H1 (cell line): Measurements from ENCODE around the gene AHR. TPM values are rescaled to one million over a fixed set of nuclear protein-coding genes. Genes with fewer than 3 reads are reported as not detected.

Experiments
- CTCF ChIA-PET: fragments of 300-600 bp; sonication (Branson Sonifier 250); formaldehyde crosslinking; loops from one replicate; lab custom pipeline; 2021; ENCODE audit not compliant: partially characterized antibody; lab: Charles Lee
- POLR2A ChIA-PET: fragments of 300-600 bp; sonication (Branson Sonifier 250); formaldehyde crosslinking; loops from one replicate; lab custom pipeline; 2021; ENCODE audit warnings: inconsistent platforms; ENCODE audit not compliant: partially characterized antibody; lab: Charles Lee
- DNase-seq, 2 experiments: peaks; one replicate each; pipeline versions ENCODE4 v3.0.0 to v3.0.0-alpha.2; 2010 to 2022; ENCODE audit warnings: low spot score in 2 of 2, low read depth in 1 of 2, mixed read lengths in 1 of 2
- FAIRE-seq: peaks from 2 replicates; lab custom pipeline; 2011; peaks lifted over from hg19 to GRCh38; lab: Jason Lieb, UNC
- H2AFZ ChIP-seq: 2 replicates; pipeline ENCODE4 v1.8.1; 2012; ENCODE audit warnings: low read length, inconsistent platforms
- H2AK5ac ChIP-seq: 2 replicates; pipeline ENCODE4 v1.6.1; 2013; ENCODE audit warnings: low read depth, low read length
- H2BK120ac ChIP-seq: replicated peaks from 2 replicates; pipeline ENCODE3; 2013; ENCODE audit warnings: low read depth, low read length, inconsistent platforms
- H2BK12ac ChIP-seq: 2 replicates; pipeline ENCODE4 v1.6.1; 2013; ENCODE audit warnings: low read depth, low read length
- H2BK15ac ChIP-seq: 2 replicates; pipeline ENCODE4 v1.6.1; 2013; ENCODE audit warnings: low read length
- H2BK20ac ChIP-seq: 2 replicates; pipeline ENCODE4 v1.6.1; 2013; ENCODE audit warnings: low read length
- H2BK5ac ChIP-seq: 2 replicates; pipeline ENCODE4 v1.6.1; 2013; ENCODE audit warnings: low read depth, low read length
- H3K14ac ChIP-seq: 2 replicates; pipeline ENCODE4 v1.6.1; 2013; ENCODE audit warnings: inconsistent platforms; ENCODE audit not compliant: insufficient read length
- H3K18ac ChIP-seq: 2 replicates; pipeline ENCODE4 v1.6.1; 2013; ENCODE audit warnings: low read length; ENCODE audit errors: extremely low read depth
- H3K23ac ChIP-seq: 2 replicates; pipeline ENCODE4 v1.6.1; 2013; ENCODE audit warnings: inconsistent platforms; ENCODE audit not compliant: insufficient read length
- H3K23me2 ChIP-seq: 2 replicates; pipeline ENCODE4 v1.6.1; 2013; ENCODE audit warnings: low read depth, low read length
- H3K27ac ChIP-seq: 2 replicates; pipeline ENCODE4 v1.6.1; 2011; ENCODE audit warnings: low read depth, low read length, inconsistent platforms
- H3K27me3 ChIP-seq, 4 experiments: replicated peaks in 1 of 4; 1 replicate in 1 of 4; 2 replicates in 3 of 4; pipeline versions ENCODE4 v1.6.1 to v1.8.1; 2011 to 2013; ENCODE audit warnings: low read length in 3 of 4, mild to moderate bottlenecking in 3 of 4, inconsistent platforms in 2 of 4, mixed read lengths in 2 of 4, moderate library complexity in 1 of 4; ENCODE audit not compliant: control insufficient read depth in 3 of 4, insufficient read depth in 3 of 4; ENCODE audit errors: extremely low read depth in 1 of 4
- H3K36me3 ChIP-seq, 4 experiments: 2 replicates each; pipeline versions ENCODE4 v1.6.1 to v1.8.1; 2011 to 2013; ENCODE audit warnings: mild to moderate bottlenecking in 4 of 4, low read length in 3 of 4, moderate library complexity in 2 of 4, control low read depth in 1 of 4, inconsistent platforms in 1 of 4; ENCODE audit not compliant: insufficient read depth in 4 of 4, control insufficient read depth in 2 of 4
- H3K4ac ChIP-seq: replicated peaks from 2 replicates; pipeline ENCODE3; 2013; ENCODE audit warnings: low read length, low read depth, mixed read lengths, inconsistent platforms; ENCODE audit not compliant: insufficient read length
- H3K4me1 ChIP-seq, 4 experiments: replicated peaks in 1 of 4; 1 replicate in 1 of 4; 2 replicates in 3 of 4; pipeline versions ENCODE4 v1.6.1 to v1.8.1; 2011 to 2013; ENCODE audit warnings: low read length in 3 of 4, inconsistent platforms in 2 of 4, mixed read lengths in 1 of 4; ENCODE audit not compliant: insufficient read depth in 4 of 4, control insufficient read depth in 3 of 4
- H3K4me2 ChIP-seq, 2 experiments: 2 replicates each; pipeline versions ENCODE4 v1.6.1 to v1.8.1; 2011 to 2013; ENCODE audit warnings: low read depth in 2 of 2, low read length in 2 of 2, control low read depth in 1 of 2, inconsistent platforms in 1 of 2, mild to moderate bottlenecking in 1 of 2; ENCODE audit not compliant: insufficient read depth in 1 of 2
- H3K4me3 ChIP-seq, 4 experiments: fragments of 200-600, 300-600 bp in 1 of 4; sonication (generic), shearing (Covaris generic), sonication (Bioruptor Twin) in 1 of 4; 2 replicates each; pipeline versions ENCODE4 v1.5.1 to v1.8.1; 2011 to 2016; ENCODE audit warnings: low read length in 4 of 4, low read depth in 3 of 4, control low read depth in 2 of 4, inconsistent platforms in 2 of 4, mild to moderate bottlenecking in 2 of 4, mixed read lengths in 1 of 4, moderate library complexity in 1 of 4; ENCODE audit not compliant: insufficient read depth in 2 of 4; ENCODE audit errors: extremely low read depth in 1 of 4
- H3K56ac ChIP-seq: replicated peaks from 2 replicates; pipeline ENCODE3; 2013; ENCODE audit warnings: low read depth, mild to moderate bottlenecking, mixed read lengths, low read length, inconsistent platforms; ENCODE audit not compliant: insufficient read length
- H3K79me1 ChIP-seq: 2 replicates; pipeline ENCODE4 v1.6.1; 2013; ENCODE audit warnings: low read depth, low read length, control low read depth
- H3K79me2 ChIP-seq, 2 experiments: 2 replicates each; pipeline versions ENCODE4 v1.6.1 to v1.8.1; 2012 to 2013; ENCODE audit warnings: low read length in 2 of 2, mild to moderate bottlenecking in 2 of 2, inconsistent platforms in 1 of 2; ENCODE audit not compliant: insufficient read depth in 2 of 2, control insufficient read depth in 1 of 2
- H3K9ac ChIP-seq, 4 experiments: replicated peaks in 1 of 4; 1 replicate in 1 of 4; 2 replicates in 3 of 4; pipeline versions ENCODE4 v1.6.1 to v1.8.1; 2011 to 2013; ENCODE audit warnings: low read depth in 3 of 4, low read length in 3 of 4, control low read depth in 2 of 4, mild to moderate bottlenecking in 2 of 4, moderate library complexity in 2 of 4, inconsistent platforms in 1 of 4; ENCODE audit errors: extremely low read depth in 1 of 4
- H3K9me3 ChIP-seq, 2 experiments: 2 replicates each; pipeline versions ENCODE4 v1.6.1 to v1.8.1; 2012 to 2013; ENCODE audit warnings: mild to moderate bottlenecking in 2 of 2, moderate library complexity in 2 of 2, control low read depth in 1 of 2, inconsistent platforms in 1 of 2, low read depth in 1 of 2, low read length in 1 of 2, mixed read lengths in 1 of 2; ENCODE audit not compliant: insufficient read depth in 2 of 2
- H4K20me1 ChIP-seq, 2 experiments: replicated peaks in 1 of 2; 2 replicates each; pipeline versions ENCODE3 to v1.8.1; 2011 to 2013; ENCODE audit warnings: inconsistent platforms in 2 of 2, low read length in 2 of 2, mild to moderate bottlenecking in 1 of 2; ENCODE audit not compliant: insufficient read depth in 2 of 2, control insufficient read depth in 1 of 2
- H4K5ac ChIP-seq: 2 replicates; pipeline ENCODE4 v1.6.1; 2013; ENCODE audit warnings: low read length, low read depth, mixed read lengths, inconsistent platforms; ENCODE audit not compliant: insufficient read length
- H4K8ac ChIP-seq: 2 replicates; pipeline ENCODE4 v1.8.0; 2013; ENCODE audit warnings: mild to moderate bottlenecking, moderate library complexity, low read length, inconsistent platforms; ENCODE audit not compliant: insufficient read depth; ENCODE audit errors: extremely low read depth
- H4K91ac ChIP-seq: replicated peaks from 2 replicates; pipeline ENCODE3; 2013; ENCODE audit warnings: low read length, mixed read lengths, inconsistent platforms; ENCODE audit not compliant: insufficient read length
- BACH1 ChIP-seq: IDR thresholded peaks from 2 replicates; pipeline ENCODE4 v1.6.1; 2012; ENCODE audit warnings: low read length, improper control_type of control experiment
- NANOG ChIP-seq: IDR thresholded peaks from 2 replicates; pipeline ENCODE4 v1.6.1; 2011; ENCODE audit warnings: low read length, low read depth, mild to moderate bottlenecking, inconsistent platforms; ENCODE audit not compliant: insufficient read depth, poor library complexity, severe bottlenecking
- POLR2A ChIP-seq, 2 experiments: IDR thresholded peaks; 1 replicate in 1 of 2; 2 replicates in 1 of 2; pipeline ENCODE4 v1.6.1; 2011; ENCODE audit warnings: low read depth in 2 of 2, low read length in 2 of 2, mild to moderate bottlenecking in 2 of 2; ENCODE audit errors: control extremely low read depth in 1 of 2
- SIRT6 ChIP-seq: IDR thresholded peaks from one replicate; pipeline ENCODE4 v1.7.1; 2012; ENCODE audit warnings: low read length, inconsistent platforms
- SRF ChIP-seq: IDR thresholded peaks from 2 replicates; pipeline ENCODE4 v1.6.1; 2011; ENCODE audit warnings: mild to moderate bottlenecking, low read depth, low read length, moderate library complexity
- SUZ12 ChIP-seq: fragments of 200-600 bp; sonication (generic); IDR thresholded peaks from 2 replicates; pipeline ENCODE4 v1.6.1; 2012; ENCODE audit warnings: mild to moderate bottlenecking, inconsistent platforms, low read length, moderate library complexity, mixed read lengths
- WGBS, 2 experiments: shearing (Covaris generic) in 1 of 2; methylation state at CpG; one replicate each; pipeline versions ENCODE4 v1.1.6 to v1.1.7; 2013 to 2015; ENCODE audit warnings: low lambda C conversion rate in 2 of 2, mixed read lengths in 2 of 2, inconsistent platforms in 1 of 2, low coverage in 1 of 2, missing lambda C conversion rate in 1 of 2; ENCODE audit not compliant: insufficient replicate concordance in 2 of 2, insufficient coverage in 1 of 2, insufficient read length in 1 of 2; ENCODE audit errors: extremely low coverage in 1 of 2, missing lambda C conversion rate in 1 of 2; 5-methylcytosine and 5-hydroxymethylcytosine counted together
- polyA plus RNA-seq, 7 experiments: library from polyadenylated mRNA; depleted of rRNA in 3 of 7; stranded (reverse) in 5 of 7; unstranded in 2 of 7; fragments of >200 nt in 5 of 7; fragments of 200-250 nt in 2 of 7; gene quantifications; 1 replicate in 5 of 7; 2 replicates in 1 of 7; 4 replicates in 1 of 7; pipeline versions ENCODE4 v1.2.1 to v1.2.3, GENCODE V29; 2011 to 2013; ENCODE audit warnings: missing spikeins in 2 of 7, mixed read lengths in 2 of 7
- total RNA-seq: library from RNA; stranded (reverse); fragmentation: NEBNext Ultra II Directional; extraction: Animal tissue kit (Norgen Biotek cat#: 25700); gene quantifications from 2 replicates; pipeline ENCODE4 v1.2.1, GENCODE V29; 2021
- TF ChIP-seq, protein P1 (sequence below): IDR thresholded peaks from 2 replicates; pipeline ENCODE4 v1.6.1; 2012; ENCODE audit warnings: low read length, inconsistent platforms
- TF ChIP-seq, protein P2 (sequence below): IDR thresholded peaks from 2 replicates; pipeline ENCODE4 v1.6.1; 2011; ENCODE audit warnings: low read depth, mild to moderate bottlenecking, low read length; ENCODE audit not compliant: insufficient read depth

Gene AHR
- total and polyA plus RNA-seq, 2 of the 8 experiments (the other 6 are each of a cell fraction or from before 2014, with no cell fraction given), result 1.4 to 9.7 TPM

DNA sequence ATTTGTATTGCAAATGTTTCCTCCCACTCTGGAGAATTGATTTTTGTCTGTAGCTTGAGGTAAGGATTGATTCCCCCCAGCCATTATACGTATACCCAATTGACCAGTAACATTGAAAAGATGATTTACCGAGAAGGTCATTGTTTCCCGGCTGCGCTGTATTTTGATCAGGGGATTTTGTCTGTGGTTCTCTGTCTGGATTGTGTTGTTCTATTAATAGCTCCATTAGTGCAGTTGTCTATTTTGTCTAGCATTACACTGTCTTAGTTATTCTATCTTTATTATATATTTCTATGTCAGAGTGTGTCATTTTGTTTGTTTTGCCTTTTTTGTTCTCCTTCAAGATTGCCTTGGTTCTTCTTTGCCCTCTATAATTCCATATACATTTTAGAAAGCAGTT lies 37.7 kb downstream of the AHR start:
- Histone ChIP-seq H3K27me3 (no peaks in the 10 kb centered on the region), H3K79me1 (no peaks in the 10 kb centered on the region), H2BK5ac (no peak overlapping the region), H2AFZ (no peak overlapping the region), H3K27ac (no peak overlapping the region), H3K23ac (no peak overlapping the region), H2BK12ac (no peak overlapping the region), H3K56ac (no peak overlapping the region), H4K8ac (no peak overlapping the region), H3K4me2 (no peak overlapping the region), H3K9ac (no peak overlapping the region), H2BK15ac (no peak overlapping the region), H3K9me3 (no peaks in the 10 kb centered on the region), H4K5ac (no peak overlapping the region), H2BK20ac (no peak overlapping the region), H3K4ac (no peak overlapping the region), H4K91ac (no peak overlapping the region), H3K36me3 (peaks cover 0 to 22% (median 7%) of the 10 kb centered on the region in 4 experiments; a peak in 5 of 8 replicates), H2BK120ac (no peak overlapping the region), H3K4me1 (peaks cover 0 to 5% (median 3%) of the 10 kb centered on the region in 4 experiments; a peak in 4 of 7 replicates), H2AK5ac (no peak overlapping the region), H3K18ac (no peak overlapping the region), H4K20me1 (peaks cover 0 to 1% of the 10 kb centered on the region in 2 experiments), H3K23me2 (no peaks in the 10 kb centered on the region), H3K79me2 (no peaks in the 10 kb centered on the region), H3K14ac (no peak overlapping the region), H3K4me3 (no peak overlapping the region)
- ChIA-PET POLR2A (no interaction called here), CTCF (no interaction called here)
- DNase-seq (no peak), FAIRE-seq (no peak)
- WGBS, 2 experiments, result 93% methylated on average over 4 of the region's 4 CpGs; no CpG with 5 or more reads in 1 of the 2 experiments
- TF ChIP-seq SUZ12, result no peak
- TF ChIP-seq, protein P1, sequence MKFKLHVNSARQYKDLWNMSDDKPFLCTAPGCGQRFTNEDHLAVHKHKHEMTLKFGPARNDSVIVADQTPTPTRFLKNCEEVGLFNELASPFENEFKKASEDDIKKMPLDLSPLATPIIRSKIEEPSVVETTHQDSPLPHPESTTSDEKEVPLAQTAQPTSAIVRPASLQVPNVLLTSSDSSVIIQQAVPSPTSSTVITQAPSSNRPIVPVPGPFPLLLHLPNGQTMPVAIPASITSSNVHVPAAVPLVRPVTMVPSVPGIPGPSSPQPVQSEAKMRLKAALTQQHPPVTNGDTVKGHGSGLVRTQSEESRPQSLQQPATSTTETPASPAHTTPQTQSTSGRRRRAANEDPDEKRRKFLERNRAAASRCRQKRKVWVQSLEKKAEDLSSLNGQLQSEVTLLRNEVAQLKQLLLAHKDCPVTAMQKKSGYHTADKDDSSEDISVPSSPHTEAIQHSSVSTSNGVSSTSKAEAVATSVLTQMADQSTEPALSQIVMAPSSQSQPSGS, result no peak
- TF ChIP-seq, protein P2, sequence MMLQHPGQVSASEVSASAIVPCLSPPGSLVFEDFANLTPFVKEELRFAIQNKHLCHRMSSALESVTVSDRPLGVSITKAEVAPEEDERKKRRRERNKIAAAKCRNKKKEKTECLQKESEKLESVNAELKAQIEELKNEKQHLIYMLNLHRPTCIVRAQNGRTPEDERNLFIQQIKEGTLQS, result no peak
- no peak for TF ChIP-seq BACH1
- no peak for TF ChIP-seq POLR2A (IDR thresholded peaks at IDR 0.05; ENCODE audit: control extremely low read depth in 1 of 2, low read depth in 2 of 2, low read length in 2 of 2)
- TF ChIP-seq NANOG, result no peak
- TF ChIP-seq SIRT6, result no peak
- no peak for TF ChIP-seq SRF
